H1 (cell line): Measurements from ENCODE around the gene TRAPPC2. TPM values are rescaled to one million over a fixed set of nuclear protein-coding genes. Genes with fewer than 3 reads are reported as not detected.

Experiments used
- ASH2L ChIP-seq: fragments of 200-600, 300-600 bp; sonication (generic); IDR thresholded peaks from one replicate; pipeline ENCODE4 v1.7.1; 2017; ENCODE audit warnings: low read length
- CEBPB ChIP-seq: IDR thresholded peaks from 2 replicates; pipeline ENCODE4 v1.6.1; 2012; ENCODE audit warnings: low read depth, low read length
- EP300 ChIP-seq, 2 experiments: IDR thresholded peaks; 1 replicate in 1 of 2; 2 replicates in 1 of 2; pipeline ENCODE4 v1.6.1; 2011 to 2012; ENCODE audit warnings: low read depth in 2 of 2, low read length in 2 of 2, mild to moderate bottlenecking in 2 of 2, borderline replicate concordance in 1 of 2, inconsistent platforms in 1 of 2, moderate library complexity in 1 of 2
- MAX ChIP-seq: IDR thresholded peaks from 2 replicates; pipeline ENCODE4 v1.6.1; 2012; ENCODE audit warnings: inconsistent platforms
- polyA plus RNA-seq, 7 experiments: library from polyadenylated mRNA; depleted of rRNA in 3 of 7; stranded (reverse) in 5 of 7; unstranded in 2 of 7; fragments of >200 nt in 5 of 7; fragments of 200-250 nt in 2 of 7; gene quantifications; 1 replicate in 5 of 7; 2 replicates in 1 of 7; 4 replicates in 1 of 7; pipeline versions ENCODE4 v1.2.1 to v1.2.3, GENCODE V29; 2011 to 2013; ENCODE audit warnings: missing spikeins in 2 of 7, mixed read lengths in 2 of 7
- total RNA-seq: library from RNA; stranded (reverse); fragmentation: NEBNext Ultra II Directional; extraction: Animal tissue kit (Norgen Biotek cat#: 25700); gene quantifications from 2 replicates; pipeline ENCODE4 v1.2.1, GENCODE V29; 2021

Gene TRAPPC2
- total and polyA plus RNA-seq, 2 of the 8 experiments (the other 6 are each of a cell fraction or from before 2014, with no cell fraction given) = 6.7 to 10.8 TPM

DNA sequence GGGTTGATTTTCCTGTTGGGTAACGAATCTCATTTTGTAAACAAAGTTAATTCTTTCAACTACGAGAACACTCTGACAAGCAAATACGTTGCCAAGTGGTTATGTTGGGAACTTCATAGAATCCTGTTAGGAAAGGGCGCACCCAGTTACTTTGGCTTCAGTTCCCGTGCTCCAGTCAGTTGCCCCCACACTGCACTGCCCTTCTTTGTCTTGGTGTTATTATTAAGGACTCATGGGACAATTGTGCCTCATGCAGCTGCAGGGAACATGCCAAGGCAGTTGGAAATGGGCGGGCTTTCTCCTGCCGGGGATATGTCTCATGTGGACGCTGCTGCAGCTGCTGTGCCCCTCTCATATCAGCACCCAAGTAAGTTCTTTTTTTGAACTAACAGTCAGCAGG, 29.1 kb upstream of the TRAPPC2 start (continued):
- TF ChIP-seq EP300 (IDR thresholded peaks at IDR 0.05; ENCODE audit: borderline replicate concordance in 1 of 2, low read depth in 2 of 2, low read length in 2 of 2) = no peak
- TF ChIP-seq ASH2L = no peak
- TF ChIP-seq MAX = no peak
- no peak for TF ChIP-seq CEBPB
